Measurements from ENCODE around the gene EPB41L4B.
A peak's percentile ranks its signal among the peaks of the same experiment; 100 is the strongest.

EPB41L4B gene

GRCh38 chr9:109323771-109324170 lies 2.9 kb upstream of the EPB41L4B start:
- DNase-seq (ENCODE audit: insufficient read length, low spot score), result no peak

DNA sequence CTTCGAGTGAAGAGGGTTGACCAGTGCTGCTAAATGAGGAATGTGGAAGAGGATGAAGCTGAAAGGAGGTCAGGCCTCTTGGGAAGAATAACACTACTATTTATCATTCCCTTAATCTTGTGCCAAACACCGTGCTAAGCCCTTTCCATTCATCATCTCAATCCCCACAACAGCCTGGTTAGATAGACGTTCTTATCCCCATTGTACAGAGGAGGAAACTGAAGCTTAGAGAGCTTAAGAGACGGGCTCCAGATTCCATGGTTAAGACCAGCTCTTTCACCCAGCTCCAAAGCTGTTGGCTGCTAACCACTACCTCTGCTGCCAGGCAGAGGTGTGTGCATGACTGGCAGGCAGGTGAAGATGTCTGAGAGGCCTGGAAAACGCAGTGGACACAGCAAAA lies 868 bp upstream of the EPB41L4B start:
- FAIRE-seq, result no peak
- TF ChIP-seq POLR2A (IDR thresholded peaks at IDR 0.05; ENCODE audit: low read depth, low read length), result no peak
- no peak for TF ChIP-seq SPI1 (IDR thresholded peaks at IDR 0.05; ENCODE audit: low read depth, low read length)
- no peak for TF ChIP-seq PAX5 (IDR thresholded peaks at IDR 0.05; ENCODE audit: insufficient read depth, low read length, severe bottlenecking)
- no peak for TF ChIP-seq TAF1 (IDR thresholded peaks at IDR 0.05; ENCODE audit: low read depth, low read length)
- no peak for TF ChIP-seq POU2F2 (IDR thresholded peaks at IDR 0.05; ENCODE audit: low read depth, low read length)
- no peak for TF ChIP-seq POLR2AphosphoS5 (IDR thresholded peaks at IDR 0.05; ENCODE audit: low read depth, low read length)
- DNase-seq (ENCODE audit: insufficient read length, low spot score), result no peak

More at GRCh38 chr9:109323771-109324170, 2.9 kb upstream of the EPB41L4B start:
- TF ChIP-seq TAF1 (IDR thresholded peaks at IDR 0.05; ENCODE audit: low read depth, low read length), result no peak
- no peak for TF ChIP-seq POLR2A (IDR thresholded peaks at IDR 0.05; ENCODE audit: low read depth, low read length)
- TF ChIP-seq POLR2AphosphoS5 (IDR thresholded peaks at IDR 0.05; ENCODE audit: low read depth, low read length), result no peak
- no peak for TF ChIP-seq POU2F2 (IDR thresholded peaks at IDR 0.05; ENCODE audit: low read depth, low read length)
- TF ChIP-seq SPI1 (IDR thresholded peaks at IDR 0.05; ENCODE audit: low read depth, low read length), result no peak
- no peak for TF ChIP-seq PAX5 (IDR thresholded peaks at IDR 0.05; ENCODE audit: insufficient read depth, low read length, severe bottlenecking)
- no peak for FAIRE-seq

DNA sequence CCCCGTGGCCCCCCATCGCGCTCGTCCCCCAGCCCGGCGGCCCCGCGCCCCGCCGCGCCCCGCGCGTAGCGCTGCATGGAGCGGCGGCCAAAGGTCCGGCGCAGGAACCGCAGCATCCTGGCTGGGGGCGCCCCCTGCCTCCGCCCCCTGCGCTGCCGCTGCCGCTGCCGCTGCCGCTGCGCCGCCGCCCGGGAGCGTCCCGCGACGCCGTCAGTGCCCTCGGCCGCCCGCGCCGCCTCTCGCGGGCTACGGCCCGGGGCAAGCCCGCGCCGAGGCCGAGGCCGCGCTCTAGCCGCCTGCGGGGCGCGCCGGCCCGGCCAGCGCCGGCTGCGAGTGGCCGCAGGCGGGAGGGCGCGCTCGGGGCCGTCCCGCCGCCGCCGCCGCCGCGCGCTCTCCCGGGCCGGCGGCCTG lies 523 bp downstream of the EPB41L4B start:
- DNase-seq (ENCODE audit: insufficient read length, low spot score), result peak; percentile 37
- TF ChIP-seq PAX5 (IDR thresholded peaks at IDR 0.05; ENCODE audit: insufficient read depth, low read length, severe bottlenecking) (no peak), SPI1 (IDR thresholded peaks at IDR 0.05; ENCODE audit: low read depth, low read length) (no peak), POLR2AphosphoS5 (IDR thresholded peaks at IDR 0.05; ENCODE audit: low read depth, low read length) (no peak), POLR2A (IDR thresholded peaks at IDR 0.05; ENCODE audit: low read depth, low read length) (no peak), POU2F2 (IDR thresholded peaks at IDR 0.05; ENCODE audit: low read depth, low read length) (no peak), TAF1 (IDR thresholded peaks at IDR 0.05; ENCODE audit: low read depth, low read length) (no peak)
- FAIRE-seq, result peak; percentile 69

- FAIRE-seq (no peak), DNase-seq (ENCODE audit: insufficient read length, low spot score) (no peak)
- TF ChIP-seq POU2F2 (IDR thresholded peaks at IDR 0.05; ENCODE audit: low read depth, low read length), result no peak
Measured at GRCh38 chr9:109319626-109320241, 1.1 kb downstream of the EPB41L4B start.

GRCh38 chr9:109319017-109319625 lies 1.7 kb downstream of the EPB41L4B start:
- FAIRE-seq, result no peak
- TF ChIP-seq POU2F2 (IDR thresholded peaks at IDR 0.05; ENCODE audit: low read depth, low read length) (no peak), SPI1 (IDR thresholded peaks at IDR 0.05; ENCODE audit: low read depth, low read length) (no peak), POLR2AphosphoS5 (IDR thresholded peaks at IDR 0.05; ENCODE audit: low read depth, low read length) (no peak), POLR2A (IDR thresholded peaks at IDR 0.05; ENCODE audit: low read depth, low read length) (no peak), TAF1 (IDR thresholded peaks at IDR 0.05; ENCODE audit: low read depth, low read length) (no peak), PAX5 (IDR thresholded peaks at IDR 0.05; ENCODE audit: insufficient read depth, low read length, severe bottlenecking) (no peak)
- no peak for DNase-seq (ENCODE audit: insufficient read length, low spot score)

GRCh38 chr9:109317979-109318741 lies 2.7 kb downstream of the EPB41L4B start:
- TF ChIP-seq TAF1 (IDR thresholded peaks at IDR 0.05; ENCODE audit: low read depth, low read length), result no peak
- no peak for TF ChIP-seq PAX5 (IDR thresholded peaks at IDR 0.05; ENCODE audit: insufficient read depth, low read length, severe bottlenecking)
- TF ChIP-seq POLR2AphosphoS5 (IDR thresholded peaks at IDR 0.05; ENCODE audit: low read depth, low read length), result no peak
- TF ChIP-seq POLR2A (IDR thresholded peaks at IDR 0.05; ENCODE audit: low read depth, low read length), result no peak
- TF ChIP-seq SPI1 (IDR thresholded peaks at IDR 0.05; ENCODE audit: low read depth, low read length), result no peak
- no peak for TF ChIP-seq POU2F2 (IDR thresholded peaks at IDR 0.05; ENCODE audit: low read depth, low read length)
- DNase-seq (ENCODE audit: insufficient read length, low spot score), result no peak
- no peak for FAIRE-seq

DNA sequence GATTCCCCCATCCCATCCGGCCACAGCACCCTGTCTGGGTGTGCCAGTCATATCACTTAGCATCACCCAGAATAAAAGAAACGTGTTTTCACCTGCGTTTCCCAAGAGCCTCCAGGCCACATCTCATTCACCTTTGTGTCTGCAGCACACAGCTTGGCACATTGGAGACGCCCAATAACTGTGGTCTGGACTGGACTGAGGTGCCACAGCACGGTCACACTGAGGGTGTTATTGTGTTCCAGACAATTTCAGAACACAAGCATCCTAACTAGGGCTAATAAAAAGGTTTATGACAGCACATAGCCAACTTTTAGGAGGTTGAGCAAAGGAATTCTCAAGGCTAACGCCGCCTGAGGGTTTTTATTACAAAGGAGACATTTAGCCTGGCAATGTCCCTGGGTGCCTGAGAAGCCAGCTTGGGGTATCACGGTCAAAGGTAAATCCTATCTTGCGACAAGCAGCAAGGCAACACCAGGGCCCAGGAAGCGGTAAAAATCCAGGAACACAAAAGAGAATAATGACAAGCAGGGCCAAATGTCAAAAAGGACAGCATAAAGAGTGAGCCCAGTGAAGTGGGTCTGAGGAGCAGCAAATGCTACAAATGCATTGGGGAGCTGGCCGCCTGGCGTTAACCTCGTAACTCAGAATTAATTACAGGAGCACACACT lies 3.4 kb downstream of the EPB41L4B start:
- no peak for TF ChIP-seq TAF1 (IDR thresholded peaks at IDR 0.05; ENCODE audit: low read depth, low read length)
- TF ChIP-seq POLR2AphosphoS5 (IDR thresholded peaks at IDR 0.05; ENCODE audit: low read depth, low read length), result no peak
- no peak for TF ChIP-seq POU2F2 (IDR thresholded peaks at IDR 0.05; ENCODE audit: low read depth, low read length)
- TF ChIP-seq SPI1 (IDR thresholded peaks at IDR 0.05; ENCODE audit: low read depth, low read length), result no peak
- TF ChIP-seq POLR2A (IDR thresholded peaks at IDR 0.05; ENCODE audit: low read depth, low read length), result no peak
- TF ChIP-seq PAX5 (IDR thresholded peaks at IDR 0.05; ENCODE audit: insufficient read depth, low read length, severe bottlenecking), result no peak
- DNase-seq (ENCODE audit: insufficient read length, low spot score), result no peak
- no peak for FAIRE-seq

DNA sequence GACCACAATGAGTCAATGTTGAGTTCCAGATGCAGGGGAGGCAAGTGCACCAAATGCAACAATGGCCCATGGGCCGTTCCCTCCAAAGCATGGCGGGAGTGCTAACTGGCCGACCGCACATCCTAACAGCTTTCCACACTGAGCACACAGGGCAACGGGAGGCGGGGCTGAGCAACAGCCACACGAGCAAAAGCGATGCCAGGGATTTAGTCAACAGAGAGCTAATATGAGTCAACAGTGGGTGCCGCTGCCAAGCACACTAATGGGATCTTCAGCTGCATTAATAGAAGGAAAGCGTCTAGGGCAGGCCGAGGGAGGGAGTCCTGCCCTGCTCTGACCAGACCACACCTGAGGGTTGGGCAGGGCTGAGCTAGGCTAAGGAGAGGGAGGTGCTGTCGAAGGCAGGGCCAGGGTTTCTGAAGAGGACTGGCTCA lies 4.6 kb downstream of the EPB41L4B start:
- DNase-seq (ENCODE audit: insufficient read length, low spot score) (no peak), FAIRE-seq (no peak)
- TF ChIP-seq PAX5 (IDR thresholded peaks at IDR 0.05; ENCODE audit: insufficient read depth, low read length, severe bottlenecking), result no peak
- TF ChIP-seq SPI1 (IDR thresholded peaks at IDR 0.05; ENCODE audit: low read depth, low read length), result no peak
- TF ChIP-seq POLR2AphosphoS5 (IDR thresholded peaks at IDR 0.05; ENCODE audit: low read depth, low read length), result no peak
- no peak for TF ChIP-seq TAF1 (IDR thresholded peaks at IDR 0.05; ENCODE audit: low read depth, low read length)

All from GM12891 (cell line).